Left ventricle myocardium inferior (tissue), 1 donor: ENCODE measurements around the gene UMODL1. TPM values are rescaled to one million over a fixed set of nuclear protein-coding genes. Genes with fewer than 3 reads are reported as not detected.

ENCODE experiments used
- DNase-seq: peaks from one replicate; pipeline ENCODE4 v3.0.0-alpha.2; 2020
- H3K27ac ChIP-seq: fragments of 200-600 bp; replicated peaks from 2 replicates; pipeline ENCODE4 v1.8.0; 2021
- H3K27me3 ChIP-seq: fragments of 200-600 bp; 2 replicates; pipeline ENCODE4 v1.8.0; 2021; ENCODE audit warnings: low read depth
- H3K36me3 ChIP-seq: fragments of 200-600 bp; 2 replicates; pipeline ENCODE4 v1.8.0; 2021
- H3K4me1 ChIP-seq: fragments of 200-600 bp; 2 replicates; pipeline ENCODE4 v1.8.0; 2021
- H3K4me3 ChIP-seq: fragments of 200-600 bp; 2 replicates; pipeline ENCODE4 v1.8.0; 2021; ENCODE audit warnings: mild to moderate bottlenecking, moderate library complexity
- H3K9me3 ChIP-seq: fragments of 200-600 bp; replicated peaks from 2 replicates; pipeline ENCODE4 v1.8.0; 2021
- intact Hi-C: fragments of 100-400 bp; cut with micrococcal nuclease; formaldehyde crosslinking; loops from one replicate; pipeline ENCODE4 v1.11.0; 2022
- total RNA-seq: library from RNA; stranded (reverse); fragmentation: NEBNext Ultra II Directional; extraction: Animal tissue kit (Norgen Biotek cat#: 25700); gene quantifications from one replicate; pipeline ENCODE4 v1.2.1, GENCODE V29; 2021
- TF ChIP-seq, protein P1 (sequence below): fragments of 200-600 bp; IDR thresholded peaks from 2 replicates; pipeline ENCODE4 v1.8.0; 2021; ENCODE audit warnings: antibody characterized with exemption, mild to moderate bottlenecking, borderline replicate concordance
- donor health status: DM: no; HTN: yes; CAD: no; lungs with severe emphysema.

The UMODL1 gene
- total RNA-seq, 1 donor from 2014 or later: 0.08 TPM

DNA sequence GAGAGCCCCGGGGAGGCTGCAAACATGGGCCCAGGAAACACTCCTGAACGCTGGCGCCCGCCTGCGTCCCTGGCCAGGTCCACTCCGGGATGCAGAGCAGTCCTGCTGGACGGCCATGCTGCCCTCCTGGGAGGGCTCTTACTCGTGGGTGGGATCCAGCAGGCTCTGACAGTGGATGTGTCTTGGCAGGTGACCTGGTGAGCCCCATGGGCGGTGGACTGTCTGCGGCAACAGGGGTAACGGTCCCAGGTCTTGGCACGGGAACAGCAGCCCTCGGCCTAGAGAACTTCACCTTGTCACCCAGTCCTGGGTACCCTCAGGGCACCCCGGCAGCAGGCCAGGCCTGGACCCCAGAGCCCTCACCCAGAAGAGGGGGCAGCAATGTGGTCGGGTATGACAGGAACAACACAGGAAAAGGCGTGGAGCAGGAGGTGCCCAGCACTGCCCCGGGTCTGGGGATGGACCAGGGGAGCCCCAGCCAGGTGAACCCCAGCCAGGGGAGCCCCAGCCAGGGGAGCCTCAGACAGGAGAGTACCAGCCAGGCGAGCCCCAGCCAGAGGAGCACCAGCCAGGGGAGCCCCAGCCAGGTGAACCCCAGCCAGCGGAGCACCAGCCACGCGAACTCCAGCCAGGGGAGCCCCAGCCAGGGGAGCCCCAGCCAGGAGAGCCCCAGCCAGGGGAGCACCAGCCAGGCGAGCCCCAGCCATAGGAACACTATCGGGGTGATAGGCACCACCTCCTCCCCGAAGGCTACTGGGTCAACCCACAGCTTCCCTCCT is 39.8 kb downstream of the UMODL1 start:
- DNase-seq: no peak
- peaks cover 30% of the 10 kb centered on the region for H3K4me1 ChIP-seq
- H3K4me3 ChIP-seq: no peak overlapping the region
- peaks cover 66% of the 10 kb centered on the region for H3K27me3 ChIP-seq
- TF ChIP-seq, protein P1, sequence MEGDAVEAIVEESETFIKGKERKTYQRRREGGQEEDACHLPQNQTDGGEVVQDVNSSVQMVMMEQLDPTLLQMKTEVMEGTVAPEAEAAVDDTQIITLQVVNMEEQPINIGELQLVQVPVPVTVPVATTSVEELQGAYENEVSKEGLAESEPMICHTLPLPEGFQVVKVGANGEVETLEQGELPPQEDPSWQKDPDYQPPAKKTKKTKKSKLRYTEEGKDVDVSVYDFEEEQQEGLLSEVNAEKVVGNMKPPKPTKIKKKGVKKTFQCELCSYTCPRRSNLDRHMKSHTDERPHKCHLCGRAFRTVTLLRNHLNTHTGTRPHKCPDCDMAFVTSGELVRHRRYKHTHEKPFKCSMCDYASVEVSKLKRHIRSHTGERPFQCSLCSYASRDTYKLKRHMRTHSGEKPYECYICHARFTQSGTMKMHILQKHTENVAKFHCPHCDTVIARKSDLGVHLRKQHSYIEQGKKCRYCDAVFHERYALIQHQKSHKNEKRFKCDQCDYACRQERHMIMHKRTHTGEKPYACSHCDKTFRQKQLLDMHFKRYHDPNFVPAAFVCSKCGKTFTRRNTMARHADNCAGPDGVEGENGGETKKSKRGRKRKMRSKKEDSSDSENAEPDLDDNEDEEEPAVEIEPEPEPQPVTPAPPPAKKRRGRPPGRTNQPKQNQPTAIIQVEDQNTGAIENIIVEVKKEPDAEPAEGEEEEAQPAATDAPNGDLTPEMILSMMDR: no peak
- intact Hi-C loops: no loop called here
- no peaks in the 10 kb centered on the region for H3K36me3 ChIP-seq
- H3K9me3 ChIP-seq: no peaks in the 10 kb centered on the region
- H3K27ac ChIP-seq: no peak overlapping the region

DNA sequence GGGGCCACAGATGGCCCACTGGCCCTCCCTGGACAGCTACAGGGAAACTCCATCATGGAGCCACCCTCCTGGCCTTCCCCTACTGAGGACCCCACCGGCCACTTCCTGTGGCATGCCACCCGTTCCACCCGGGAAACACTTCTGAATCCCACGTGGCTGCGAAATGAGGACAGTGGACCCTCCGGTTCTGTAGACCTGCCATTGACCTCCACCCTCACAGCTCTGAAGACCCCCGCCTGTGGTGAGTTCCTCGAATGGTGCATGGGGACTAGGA is 40.3 kb downstream of the UMODL1 start:
- TF ChIP-seq, protein P1: no peak
- no peaks in the 10 kb centered on the region for H3K36me3 ChIP-seq
- no peak for DNase-seq
- H3K27me3 ChIP-seq: peaks cover 64% of the 10 kb centered on the region
- intact Hi-C loops: no loop called here
- H3K9me3 ChIP-seq: no peaks in the 10 kb centered on the region
- peaks cover 30% of the 10 kb centered on the region for H3K4me1 ChIP-seq
- no peak overlapping the region for H3K4me3 ChIP-seq
- no peak overlapping the region for H3K27ac ChIP-seq

DNA sequence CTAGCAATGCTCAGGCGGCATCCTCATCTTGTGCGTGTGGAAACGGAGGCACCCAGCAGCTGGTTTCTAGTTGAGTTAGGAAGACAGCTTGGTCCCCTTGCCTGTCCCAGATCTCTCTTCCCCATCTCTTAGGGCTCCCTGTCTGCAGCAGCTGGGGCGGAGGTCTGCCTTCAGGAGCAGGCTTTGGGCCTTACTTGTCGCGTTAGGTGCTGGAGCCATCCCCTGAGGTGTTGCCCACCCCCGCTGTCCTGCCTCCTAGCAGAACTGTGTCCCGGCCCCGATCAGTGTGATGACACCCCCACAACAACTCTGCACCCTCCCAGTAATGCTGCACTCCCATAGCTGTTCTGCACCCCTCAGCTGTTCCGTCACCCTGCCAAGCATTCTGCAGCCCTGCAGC is 40.7 kb downstream of the UMODL1 start:
- Histone ChIP-seq H3K27me3 (peaks cover 64% of the 10 kb centered on the region), H3K27ac (no peak overlapping the region), H3K4me3 (no peak overlapping the region), H3K9me3 (no peaks in the 10 kb centered on the region), H3K36me3 (no peaks in the 10 kb centered on the region), H3K4me1 (peaks cover 30% of the 10 kb centered on the region)
- TF ChIP-seq, protein P1: no peak
- intact Hi-C loops: no loop called here
- no peak for DNase-seq

DNA sequence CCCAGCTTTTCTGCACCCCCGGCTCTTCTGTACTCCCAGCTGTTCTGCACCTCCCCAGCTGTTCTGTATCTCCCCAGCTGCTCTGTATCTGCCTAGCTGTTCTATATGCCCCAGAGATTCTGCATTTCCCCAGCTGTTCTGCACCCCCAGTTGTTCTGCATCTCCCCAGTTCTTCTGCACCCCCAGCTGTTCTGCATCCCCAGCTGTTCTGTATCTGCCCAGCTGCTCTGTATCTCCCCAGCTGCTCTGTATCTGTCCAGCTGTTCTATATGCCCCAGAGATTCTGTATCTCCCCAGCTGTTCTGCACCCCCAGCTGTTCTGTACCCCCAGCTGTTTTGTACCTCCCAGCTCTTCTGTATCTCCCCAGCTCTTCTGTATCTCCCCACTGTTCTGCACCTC is 41.1 kb downstream of the UMODL1 start:
- Histone ChIP-seq H3K4me3 (no peak overlapping the region), H3K4me1 (peaks cover 33% of the 10 kb centered on the region), H3K9me3 (no peaks in the 10 kb centered on the region), H3K27ac (no peak overlapping the region), H3K27me3 (peaks cover 64% of the 10 kb centered on the region), H3K36me3 (no peaks in the 10 kb centered on the region)
- intact Hi-C loops: no loop called here
- DNase-seq: no peak
- TF ChIP-seq, protein P1: no peak

DNA sequence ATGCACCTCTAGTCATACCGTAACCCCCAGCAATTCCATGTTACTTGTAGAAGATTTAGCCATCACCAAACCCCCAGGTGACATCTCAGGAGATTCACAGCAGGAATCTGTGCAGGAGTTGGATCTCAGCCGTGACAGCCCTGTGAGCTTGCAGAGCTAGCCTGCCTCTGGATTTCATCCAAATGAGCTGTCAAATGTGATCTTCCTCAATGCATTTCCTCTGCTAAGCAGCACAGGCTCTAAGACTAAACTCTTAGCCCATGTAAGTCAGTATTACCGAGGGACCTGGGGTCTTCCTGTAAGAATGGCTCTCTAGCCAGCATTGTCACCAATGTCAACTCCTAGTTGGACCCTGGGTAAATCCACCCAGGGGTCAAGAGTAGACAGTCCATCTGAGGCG is 41.7 kb downstream of the UMODL1 start:
- Histone ChIP-seq H3K36me3 (no peaks in the 10 kb centered on the region), H3K4me3 (no peak overlapping the region), H3K9me3 (no peaks in the 10 kb centered on the region), H3K4me1 (peaks cover 30% of the 10 kb centered on the region), H3K27ac (no peak overlapping the region), H3K27me3 (peaks cover 60% of the 10 kb centered on the region)
- DNase-seq: no peak
- intact Hi-C loops: no loop called here
- TF ChIP-seq, protein P1: no peak
